Nephron progenitor cell (in vitro differentiated cells): ENCODE results near the gene ULK4.
"Not testable (repeated sequence)": the region's sequence is repeated elsewhere in the genome, so short reads cannot be mapped to it uniquely, and the experiment has no call there.

Experiments used
- DNase-seq: peaks from one replicate; pipeline ENCODE4 v3.0.0; 2021
- H3K27ac Mint-ChIP-seq: 2 replicates; pipeline ENCODE4 v1.8.0; 2021; ENCODE audit warnings: mild to moderate bottlenecking, moderate library complexity, mixed read lengths
- H3K27me3 Mint-ChIP-seq: 2 replicates; pipeline ENCODE4 v1.8.0; 2021; ENCODE audit warnings: mild to moderate bottlenecking, low read depth, mixed read lengths; ENCODE audit not compliant: poor library complexity
- H3K36me3 Mint-ChIP-seq: 2 replicates; pipeline ENCODE4 v1.8.0; 2021; ENCODE audit warnings: low read depth, mixed read lengths
- H3K4me1 Mint-ChIP-seq: 2 replicates; pipeline ENCODE4 v1.8.0; 2021; ENCODE audit warnings: mixed read lengths
- H3K4me3 Mint-ChIP-seq: 2 replicates; pipeline ENCODE4 v1.8.0; 2021; ENCODE audit warnings: mild to moderate bottlenecking, moderate library complexity, mixed read lengths
- H3K9me3 Mint-ChIP-seq: 2 replicates; pipeline ENCODE4 v1.8.0; 2021; ENCODE audit warnings: mild to moderate bottlenecking, moderate library complexity, mixed read lengths
- TF ChIP-seq, protein P1 (sequence below): fragments of 200-600 bp; sonication (generic); IDR thresholded peaks from 2 replicates; pipeline ENCODE4 v1.5.0; 2021; ENCODE audit warnings: antibody characterized with exemption

ULK4 gene

DNA sequence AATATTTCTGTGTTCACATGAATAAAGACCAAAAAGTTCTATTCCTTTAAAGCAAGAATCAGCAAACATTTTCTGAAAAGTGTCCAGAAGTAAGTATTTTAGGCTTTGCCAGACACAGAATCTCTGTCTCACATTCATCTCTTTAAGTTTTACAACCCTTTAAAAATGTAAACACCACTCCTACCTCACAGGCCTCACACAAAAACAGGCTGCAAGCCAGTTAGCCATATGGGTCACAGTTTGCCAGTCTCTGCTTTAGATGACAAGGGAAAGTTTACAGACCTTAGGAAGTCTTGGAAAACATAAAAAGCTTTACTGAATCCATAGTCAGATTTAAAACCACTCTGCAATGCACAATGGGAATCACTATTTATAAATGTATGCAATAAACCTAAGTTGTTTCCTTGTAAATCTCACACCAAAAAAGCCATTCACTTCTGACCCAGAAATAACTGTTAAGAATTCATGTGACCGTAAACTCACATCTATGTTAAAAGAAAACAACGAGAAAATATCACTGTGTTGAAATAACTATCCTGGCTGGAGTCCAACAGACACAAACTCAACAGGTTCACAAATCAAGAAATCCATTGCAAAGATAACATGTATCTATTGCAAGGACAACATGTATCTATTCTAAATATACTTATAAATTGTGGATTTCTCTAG is 308.2 kb downstream of the ULK4 start:
- no peak for DNase-seq
- peak overlapping the region; percentile 67 for H3K27ac Mint-ChIP-seq
- H3K4me3 Mint-ChIP-seq = no peak overlapping the region
- peaks cover 2% of the 10 kb centered on the region for H3K36me3 Mint-ChIP-seq
- H3K27me3 Mint-ChIP-seq = no peaks in the 10 kb centered on the region
- TF ChIP-seq, protein P1, sequence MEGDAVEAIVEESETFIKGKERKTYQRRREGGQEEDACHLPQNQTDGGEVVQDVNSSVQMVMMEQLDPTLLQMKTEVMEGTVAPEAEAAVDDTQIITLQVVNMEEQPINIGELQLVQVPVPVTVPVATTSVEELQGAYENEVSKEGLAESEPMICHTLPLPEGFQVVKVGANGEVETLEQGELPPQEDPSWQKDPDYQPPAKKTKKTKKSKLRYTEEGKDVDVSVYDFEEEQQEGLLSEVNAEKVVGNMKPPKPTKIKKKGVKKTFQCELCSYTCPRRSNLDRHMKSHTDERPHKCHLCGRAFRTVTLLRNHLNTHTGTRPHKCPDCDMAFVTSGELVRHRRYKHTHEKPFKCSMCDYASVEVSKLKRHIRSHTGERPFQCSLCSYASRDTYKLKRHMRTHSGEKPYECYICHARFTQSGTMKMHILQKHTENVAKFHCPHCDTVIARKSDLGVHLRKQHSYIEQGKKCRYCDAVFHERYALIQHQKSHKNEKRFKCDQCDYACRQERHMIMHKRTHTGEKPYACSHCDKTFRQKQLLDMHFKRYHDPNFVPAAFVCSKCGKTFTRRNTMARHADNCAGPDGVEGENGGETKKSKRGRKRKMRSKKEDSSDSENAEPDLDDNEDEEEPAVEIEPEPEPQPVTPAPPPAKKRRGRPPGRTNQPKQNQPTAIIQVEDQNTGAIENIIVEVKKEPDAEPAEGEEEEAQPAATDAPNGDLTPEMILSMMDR = no peak
- peaks cover 17% of the 10 kb centered on the region for H3K4me1 Mint-ChIP-seq
- H3K9me3 Mint-ChIP-seq = peaks cover 7% of the 10 kb centered on the region

DNA sequence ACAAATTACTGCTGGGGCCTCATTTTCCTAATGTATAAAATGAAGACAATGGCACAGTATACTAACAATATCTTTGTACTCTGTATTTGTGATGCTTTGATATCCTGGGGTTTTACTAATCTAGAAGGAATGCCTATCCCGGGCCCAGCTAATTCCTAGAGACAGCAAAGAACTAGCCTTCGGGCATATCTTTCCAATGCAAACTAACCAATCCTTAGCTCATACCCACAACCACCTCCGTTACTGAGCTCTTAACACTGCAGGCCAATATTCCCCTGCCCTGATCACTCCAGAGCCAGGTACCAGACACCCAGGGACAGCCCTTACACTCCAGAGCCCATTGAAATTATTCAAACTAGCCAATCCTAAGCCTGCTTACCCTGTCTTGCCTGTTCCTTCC is 309.0 kb downstream of the ULK4 start:
- TF ChIP-seq, protein P1 = no peak
- Mint-ChIP-seq H3K27me3 (no peaks in the 10 kb centered on the region), H3K4me1 (peaks cover 17% of the 10 kb centered on the region), H3K36me3 (peaks cover 9% of the 10 kb centered on the region), H3K4me3 (no peak overlapping the region), H3K9me3 (peaks cover 15% of the 10 kb centered on the region), H3K27ac (peak overlapping the region; percentile 67)
- no peak for DNase-seq

DNA sequence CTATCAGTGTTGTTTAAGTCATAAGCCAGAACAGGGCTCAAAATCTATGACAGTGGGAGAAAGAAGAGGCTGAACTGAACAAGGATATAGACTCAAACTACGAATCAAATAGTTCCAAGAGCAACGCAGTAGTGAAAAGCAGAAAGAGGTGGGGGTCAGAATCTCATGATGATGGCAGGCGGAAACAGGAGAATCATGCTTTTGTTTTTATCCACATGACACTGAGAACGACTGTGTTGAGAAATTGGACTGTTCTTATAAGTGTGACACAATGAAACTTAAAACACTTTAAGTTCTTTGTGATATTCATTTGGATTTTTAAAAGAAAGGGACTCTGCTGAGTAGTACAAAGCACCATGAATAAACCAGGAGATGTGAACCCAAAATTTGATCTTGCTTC is 309.4 kb downstream of the ULK4 start:
- peaks cover 17% of the 10 kb centered on the region for H3K4me1 Mint-ChIP-seq
- no peak for DNase-seq
- peaks cover 16% of the 10 kb centered on the region for H3K9me3 Mint-ChIP-seq
- no peaks in the 10 kb centered on the region for H3K27me3 Mint-ChIP-seq
- TF ChIP-seq, protein P1 = no peak
- no peak overlapping the region for H3K4me3 Mint-ChIP-seq
- peaks cover 10% of the 10 kb centered on the region for H3K36me3 Mint-ChIP-seq
- H3K27ac Mint-ChIP-seq = no peak overlapping the region

DNA sequence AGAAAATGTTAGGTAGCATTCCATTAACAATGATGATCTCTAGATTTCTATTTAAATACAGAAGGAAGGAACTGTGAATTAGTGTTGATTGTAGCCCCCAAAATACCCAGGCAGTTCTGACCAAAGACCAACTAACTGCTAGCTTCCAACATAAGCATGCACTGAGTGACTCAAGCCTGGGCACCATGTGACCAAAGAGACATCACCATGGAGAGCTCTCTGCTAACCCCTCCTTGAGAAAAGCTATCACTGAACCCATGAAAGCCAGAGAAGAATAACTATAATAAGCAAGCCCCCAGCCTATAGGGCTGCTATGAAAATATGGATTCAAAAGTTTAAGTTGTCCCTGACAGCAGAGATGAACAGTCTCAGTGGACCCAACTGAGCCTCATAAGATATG is 310.2 kb downstream of the ULK4 start:
- TF ChIP-seq, protein P1 = no peak
- Mint-ChIP-seq H3K36me3 (peaks cover 10% of the 10 kb centered on the region), H3K4me3 (no peak overlapping the region), H3K9me3 (peaks cover 24% of the 10 kb centered on the region), H3K27ac (no peak overlapping the region), H3K27me3 (no peaks in the 10 kb centered on the region), H3K4me1 (peaks cover 17% of the 10 kb centered on the region)
- no peak for DNase-seq

DNA sequence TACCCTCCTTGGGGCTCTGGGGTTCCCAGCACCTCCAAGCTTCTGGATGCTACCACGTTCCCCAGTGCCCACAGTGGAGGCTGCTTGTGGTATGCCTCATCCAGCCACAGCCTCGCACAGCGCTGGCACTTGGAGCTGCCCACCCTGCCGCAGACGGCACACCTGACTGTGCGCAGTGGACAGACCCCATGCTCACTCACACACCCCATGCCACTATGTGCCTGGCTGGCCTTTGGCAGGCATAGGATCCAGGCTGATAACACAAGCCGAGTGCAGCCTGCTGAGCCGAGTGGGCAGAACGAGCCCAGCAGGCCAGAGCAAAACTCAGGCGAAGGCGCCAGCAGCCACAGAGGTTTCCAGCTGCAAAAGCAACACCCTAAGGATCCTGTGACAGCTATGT is 311.5 kb downstream of the ULK4 start:
- Mint-ChIP-seq H3K27me3 (no peaks in the 10 kb centered on the region), H3K27ac (no peak overlapping the region), H3K4me3 (no peak overlapping the region), H3K4me1 (peaks cover 17% of the 10 kb centered on the region), H3K36me3 (peaks cover 10% of the 10 kb centered on the region), H3K9me3 (peaks cover 36% of the 10 kb centered on the region)
- TF ChIP-seq, protein P1 = no peak
- DNase-seq = no peak

DNA sequence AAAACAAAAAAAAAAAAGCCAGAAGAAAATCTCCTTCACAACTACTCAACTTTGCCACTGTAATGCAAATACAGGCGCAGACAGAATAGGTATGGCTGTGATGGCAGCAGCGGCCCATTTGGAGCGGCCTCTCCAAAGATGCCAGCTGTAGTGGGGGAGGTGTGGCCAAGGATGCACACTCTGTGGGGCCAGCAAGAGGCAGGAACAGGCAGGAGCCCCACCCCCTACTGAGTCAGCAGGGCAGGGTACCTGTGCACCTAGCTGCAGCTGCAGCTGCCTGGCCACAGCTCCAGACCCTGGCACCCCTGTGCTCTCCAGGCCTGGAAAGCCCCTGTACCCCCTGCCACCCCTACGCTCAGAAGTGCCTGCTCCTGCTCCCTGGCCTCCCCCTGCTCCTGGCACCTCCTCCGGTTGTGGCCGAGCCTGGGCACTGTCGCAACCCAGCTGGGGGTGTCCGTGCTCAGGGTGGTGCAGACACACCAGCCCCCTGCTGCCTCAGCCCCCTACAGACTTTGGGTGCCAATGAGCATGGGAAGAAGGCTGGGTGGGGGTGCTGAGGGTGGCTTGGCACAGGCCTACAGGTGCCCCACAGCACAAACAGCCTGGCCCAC is 312.7 kb downstream of the ULK4 start:
- Mint-ChIP-seq H3K4me3 (no peak overlapping the region), H3K4me1 (peaks cover 13% of the 10 kb centered on the region), H3K27ac (no peak overlapping the region), H3K27me3 (no peaks in the 10 kb centered on the region), H3K36me3 (peaks cover 10% of the 10 kb centered on the region), H3K9me3 (peaks cover 39% of the 10 kb centered on the region)
- no peak for DNase-seq
- TF ChIP-seq, protein P1 = no peak

DNA sequence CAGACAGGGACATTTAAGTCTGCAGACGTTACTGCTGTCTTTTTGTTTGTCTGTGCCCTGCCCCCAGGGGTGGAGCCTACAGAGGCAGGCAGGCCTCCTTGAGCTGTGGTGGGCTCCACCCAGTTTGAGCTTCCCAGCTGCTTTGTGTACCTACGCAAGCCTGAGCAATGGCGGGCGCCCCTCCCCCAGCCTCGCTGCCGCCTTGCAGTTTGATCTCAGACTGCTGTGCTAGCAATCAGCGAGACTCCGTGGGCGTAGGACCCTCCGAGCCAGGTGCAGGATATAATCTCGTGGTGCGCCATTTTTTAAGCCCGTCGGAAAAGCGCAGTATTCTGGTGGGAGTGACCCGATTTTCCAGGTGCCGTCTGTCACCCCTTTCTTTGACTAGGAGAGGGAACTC is 314.2 kb downstream of the ULK4 start:
- not testable (repeated sequence) for H3K4me3 Mint-ChIP-seq, DNase-seq, H3K4me1 Mint-ChIP-seq, H3K27ac Mint-ChIP-seq, H3K27me3 Mint-ChIP-seq
- Mint-ChIP-seq H3K9me3 (peaks cover 44% of the 10 kb centered on the region), H3K36me3 (peaks cover 10% of the 10 kb centered on the region)
